GM18517 (cell line): ENCODE data around the gene KRT77.

Experiments used
- ATAC-seq: cut with Tn5 transposase; IDR thresholded peaks from one replicate; pipeline ENCODE4 v1.9.1; 2021; ENCODE audit warnings: mild to moderate bottlenecking, moderate library complexity; ENCODE audit not compliant: unreplicated experiment

KRT77 gene

GRCh38 chr12:52658196-52658595 lies 45.1 kb downstream of the KRT77 start:
- ATAC-seq: no peak

- no peak for ATAC-seq
Measured at GRCh38 chr12:52657250-52657902, 45.9 kb downstream of the KRT77 start.

GRCh38 chr12:52656616-52657015 lies 46.7 kb downstream of the KRT77 start:
- no peak for ATAC-seq

- ATAC-seq: no peak
Measured at GRCh38 chr12:52655720-52656124, 47.6 kb downstream of the KRT77 start.

- ATAC-seq: no peak
Measured at GRCh38 chr12:52655251-52655650, 48.1 kb downstream of the KRT77 start.

GRCh38 chr12:52651726-52652261 lies 51.5 kb downstream of the KRT77 start, which contains the start of gene KRT2:
Gene KRT2 (minus strand): TSS chr12:52652211. CDS start chr12:52652142, 69 bp downstream.
- no peak for ATAC-seq

GRCh38 chr12:52650520-52651081 lies 52.7 kb downstream of the KRT77 start:
- ATAC-seq: no peak

GRCh38 chr12:52649066-52649465 lies 54.3 kb downstream of the KRT77 start:
- no peak for ATAC-seq

- no peak for ATAC-seq
Measured at GRCh38 chr12:52648012-52648550, 55.2 kb downstream of the KRT77 start.

- no peak for ATAC-seq
Measured at GRCh38 chr12:52647601-52648000, 55.7 kb downstream of the KRT77 start.

- ATAC-seq: no peak
Measured at GRCh38 chr12:52646613-52647012, 56.7 kb downstream of the KRT77 start.

- no peak for ATAC-seq
Measured at GRCh38 chr12:52645982-52646381, 57.3 kb downstream of the KRT77 start.

- ATAC-seq: no peak
Measured at GRCh38 chr12:52645120-52645761, 58.1 kb downstream of the KRT77 start.

- no peak for ATAC-seq
Measured at GRCh38 chr12:52644078-52644415, 59.3 kb downstream of the KRT77 start.

- ATAC-seq: no peak
Measured at GRCh38 chr12:52643233-52644077, 59.9 kb downstream of the KRT77 start.

- no peak for ATAC-seq
Measured at GRCh38 chr12:52641468-52641867, 61.9 kb downstream of the KRT77 start.
